A673 (cell line): ENCODE measurements around the gene SCN4A. TPM values are rescaled to one million over a fixed set of nuclear protein-coding genes. Genes with fewer than 3 reads are reported as not detected.
A peak's percentile ranks its signal among the peaks of the same experiment; 100 is the strongest.

Experiments
- BruUV-seq: library from RNA; stranded (reverse); fragments of 400-500 nt; replicated peaks from 2 replicates; lab custom pipeline; 2021; lab: Mats Ljungman, UMichigan
- CTCF ChIA-PET: fragments of 300-600 bp; sonication (Branson Sonifier 250); formaldehyde crosslinking; loops from one replicate; lab custom pipeline; 2022; ENCODE audit warnings: antibody characterized with exemption; lab: Charles Lee
- POLR2A ChIA-PET: fragments of 300-600 bp; sonication (Branson Sonifier 250); formaldehyde crosslinking; loops from one replicate; lab custom pipeline; 2022; ENCODE audit warnings: antibody characterized with exemption; ENCODE audit not compliant: low non-redundant PET; lab: Charles Lee
- DNase-seq: peaks from one replicate; pipeline ENCODE4 v3.0.0-alpha.2; 2015; ENCODE audit warnings: low spot score
- H3K27ac ChIP-seq: fragments of 200-600 bp; sonication (generic); 2 replicates; pipeline ENCODE4 v1.5.1; 2016; ENCODE audit warnings: mixed run types, low read depth, mild to moderate bottlenecking, mixed read lengths, antibody characterized with exemption, low read length; ENCODE audit not compliant: poor library complexity, severe bottlenecking
- H3K27me3 ChIP-seq: fragments of 200-600 bp; sonication (generic); replicated peaks from 2 replicates; pipeline ENCODE4 v1.6.1; 2017; ENCODE audit warnings: mixed run types, low read depth, mild to moderate bottlenecking, mixed read lengths, antibody characterized with exemption, low read length; ENCODE audit not compliant: insufficient read depth, poor library complexity
- H3K36me3 ChIP-seq: fragments of 200-600 bp; sonication (generic); 2 replicates; pipeline ENCODE4 v1.6.1; 2016; ENCODE audit warnings: mixed run types, mild to moderate bottlenecking, mixed read lengths, antibody characterized with exemption, low read length; ENCODE audit not compliant: insufficient read depth, poor library complexity, severe bottlenecking
- H3K4me1 ChIP-seq: fragments of 200-600 bp; sonication (generic); 2 replicates; pipeline ENCODE4 v1.6.1; 2017; ENCODE audit warnings: mixed run types, mild to moderate bottlenecking, mixed read lengths, antibody characterized with exemption, low read length; ENCODE audit not compliant: insufficient read depth, poor library complexity, severe bottlenecking
- H3K4me3 ChIP-seq: fragments of 200-600 bp; sonication (generic); 2 replicates; pipeline ENCODE4 v1.5.1; 2016; ENCODE audit warnings: low read depth, mixed run types, mild to moderate bottlenecking, mixed read lengths, low read length; ENCODE audit not compliant: poor library complexity, severe bottlenecking
- H3K9me3 ChIP-seq: fragments of 200-600 bp; sonication (generic); 2 replicates; pipeline ENCODE4 v1.6.1; 2016; ENCODE audit warnings: mixed run types, low read depth, mild to moderate bottlenecking, mixed read lengths, antibody characterized with exemption, low read length; ENCODE audit not compliant: poor library complexity, severe bottlenecking
- EZH2 ChIP-seq: fragments of 200-600 bp; sonication (generic); IDR thresholded peaks from 2 replicates; pipeline ENCODE4 v1.6.1; 2017; ENCODE audit warnings: borderline replicate concordance, low read depth, mild to moderate bottlenecking, mixed read lengths, antibody characterized with exemption, low read length; ENCODE audit not compliant: poor library complexity, severe bottlenecking
- intact Hi-C: fragments of 100-400 bp; cut with micrococcal nuclease; formaldehyde crosslinking; loops from one replicate; pipeline ENCODE4 v1.10.0; 2022; ENCODE audit not compliant: unreplicated experiment
- total RNA-seq: library from RNA; stranded (reverse); gene quantifications from 2 replicates; pipeline ENCODE4 v1.2.3, GENCODE V29; 2021
- TF ChIP-seq, protein P1 (sequence below): fragments of 300-800, 200-600 bp; sonication (generic); conservative IDR thresholded peaks from 2 replicates; pipeline ENCODE4 v1.5.1; 2017; ENCODE audit warnings: low read depth, mild to moderate bottlenecking, antibody characterized with exemption, low read length, moderate library complexity, mixed read lengths

Gene SCN4A
- total RNA-seq, 1 experiment from 2014 or later: 0.56 TPM

- CTCF ChIA-PET: interaction anchor here (0.6 kb wide), 1 partner anchor 116 kb away, joined by 3 read pairs; no protein-coding TSS in a partner anchor
- Histone ChIP-seq H3K27ac (no peak within 1 kb of the TSS), H3K4me3 (peak within 1 kb of the TSS; percentile 59), H3K36me3 (no peaks in the 10 kb centered on the region), H3K27me3 (no peaks in the 10 kb centered on the region), H3K4me1 (no peaks in the 10 kb centered on the region), H3K9me3 (no peaks in the 10 kb centered on the region)
- TF ChIP-seq EZH2: no peak
- TF ChIP-seq, protein P1, sequence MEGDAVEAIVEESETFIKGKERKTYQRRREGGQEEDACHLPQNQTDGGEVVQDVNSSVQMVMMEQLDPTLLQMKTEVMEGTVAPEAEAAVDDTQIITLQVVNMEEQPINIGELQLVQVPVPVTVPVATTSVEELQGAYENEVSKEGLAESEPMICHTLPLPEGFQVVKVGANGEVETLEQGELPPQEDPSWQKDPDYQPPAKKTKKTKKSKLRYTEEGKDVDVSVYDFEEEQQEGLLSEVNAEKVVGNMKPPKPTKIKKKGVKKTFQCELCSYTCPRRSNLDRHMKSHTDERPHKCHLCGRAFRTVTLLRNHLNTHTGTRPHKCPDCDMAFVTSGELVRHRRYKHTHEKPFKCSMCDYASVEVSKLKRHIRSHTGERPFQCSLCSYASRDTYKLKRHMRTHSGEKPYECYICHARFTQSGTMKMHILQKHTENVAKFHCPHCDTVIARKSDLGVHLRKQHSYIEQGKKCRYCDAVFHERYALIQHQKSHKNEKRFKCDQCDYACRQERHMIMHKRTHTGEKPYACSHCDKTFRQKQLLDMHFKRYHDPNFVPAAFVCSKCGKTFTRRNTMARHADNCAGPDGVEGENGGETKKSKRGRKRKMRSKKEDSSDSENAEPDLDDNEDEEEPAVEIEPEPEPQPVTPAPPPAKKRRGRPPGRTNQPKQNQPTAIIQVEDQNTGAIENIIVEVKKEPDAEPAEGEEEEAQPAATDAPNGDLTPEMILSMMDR: no peak
- intact Hi-C loops: no loop called here
- DNase-seq: peak; percentile 85
- POLR2A ChIA-PET: no interaction called here
- BruUV-seq: no TSS peak
Measured at GRCh38 chr17:63998050-63998720, 25.5 kb upstream of the SCN4A start, which contains the start of gene PRR29. Gene PRR29 (plus strand): TSS chr17:63998351. CDS start chr17:63998365, 14 bp downstream.

DNA sequence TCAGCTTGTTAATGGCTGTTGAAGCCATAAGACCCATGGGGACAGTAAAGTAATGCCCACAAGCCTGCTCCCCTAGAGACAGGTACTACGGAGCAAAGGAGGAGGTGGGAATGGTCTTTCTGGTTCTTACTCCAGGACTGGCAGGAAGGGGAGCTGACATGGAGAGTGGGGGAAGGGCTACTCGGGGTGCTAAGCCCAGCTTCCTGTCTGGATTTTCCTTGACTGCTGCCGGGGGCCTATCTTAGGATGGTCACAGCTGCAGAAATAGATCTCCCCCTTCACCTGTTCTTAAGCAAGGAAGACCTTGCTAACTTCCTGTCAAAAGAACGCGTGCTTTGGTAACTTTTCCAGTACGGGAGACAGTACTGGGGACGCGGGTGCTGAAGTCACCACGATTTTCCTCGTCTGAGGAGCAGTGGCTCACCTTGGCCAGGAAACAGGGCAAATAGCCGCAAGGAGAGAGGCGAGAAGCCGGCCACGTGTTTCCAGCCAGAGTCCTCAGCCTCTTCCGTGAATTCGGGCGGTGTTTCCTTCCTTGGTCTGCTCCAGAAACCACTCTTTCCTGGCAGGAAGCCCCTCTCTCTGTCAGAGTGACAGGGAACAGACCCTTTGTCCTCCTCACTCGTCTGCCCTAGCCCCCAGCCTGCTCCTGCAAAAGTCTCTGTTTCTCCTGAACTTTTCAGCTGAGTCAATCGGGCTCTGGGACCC lies 24.8 kb upstream of the SCN4A start:
- no TSS peak for BruUV-seq
- ChIA-PET POLR2A (no interaction called here), CTCF (no interaction called here)
- no peaks in the 10 kb centered on the region for H3K9me3 ChIP-seq
- H3K27ac ChIP-seq: no peak overlapping the region
- no peaks in the 10 kb centered on the region for H3K36me3 ChIP-seq
- H3K4me3 ChIP-seq: peak overlapping the region; percentile 59
- no peak for DNase-seq
- intact Hi-C loops: no loop called here
- no peaks in the 10 kb centered on the region for H3K4me1 ChIP-seq
- TF ChIP-seq EZH2: no peak
- TF ChIP-seq, protein P1: no peak
- no peaks in the 10 kb centered on the region for H3K27me3 ChIP-seq

- H3K27ac ChIP-seq: no peak overlapping the region
- CTCF ChIA-PET: no interaction called here
Measured at GRCh38 chr17:63996430-63997182, 23.9 kb upstream of the SCN4A start.

More at GRCh38 chr17:63996430-63997182, 23.9 kb upstream of the SCN4A start:
- no peaks in the 10 kb centered on the region for H3K36me3 ChIP-seq
- H3K4me3 ChIP-seq: no peak overlapping the region
- POLR2A ChIA-PET: no interaction called here
- TF ChIP-seq, protein P1: no peak
- TF ChIP-seq EZH2: no peak
- BruUV-seq: no TSS peak
- intact Hi-C loops: no loop called here
- no peaks in the 10 kb centered on the region for H3K4me1 ChIP-seq
- DNase-seq: no peak
- no peaks in the 10 kb centered on the region for H3K9me3 ChIP-seq
- no peaks in the 10 kb centered on the region for H3K27me3 ChIP-seq
